NCI-H2227 (cell line): ENCODE measurements around the gene FYN.

Experiments used
- DNase-seq: peaks from one replicate; lab custom pipeline; 2025; ENCODE audit not compliant: unreplicated experiment; lab: John Stamatoyannopoulos, UW

Gene FYN

DNA sequence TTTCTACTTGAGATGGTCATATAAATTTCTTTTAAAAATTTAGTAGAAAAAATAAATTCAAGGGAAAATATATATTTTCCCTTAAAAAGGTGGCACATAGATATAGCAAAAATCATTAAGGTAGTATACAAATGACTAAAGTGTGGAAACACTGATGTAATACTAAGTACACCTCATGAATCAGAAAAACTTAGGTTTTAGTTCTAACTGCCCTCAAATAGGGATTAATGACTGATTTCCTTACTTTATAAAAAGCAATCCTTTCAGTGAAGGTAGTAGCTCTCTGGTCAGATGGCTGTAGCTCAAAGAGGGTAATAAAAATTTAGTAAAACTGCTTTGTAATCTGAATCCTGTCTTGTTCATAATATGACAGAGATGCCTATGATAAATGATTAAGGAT, 63.5 kb downstream of the FYN start:
- no peak for DNase-seq

DNA sequence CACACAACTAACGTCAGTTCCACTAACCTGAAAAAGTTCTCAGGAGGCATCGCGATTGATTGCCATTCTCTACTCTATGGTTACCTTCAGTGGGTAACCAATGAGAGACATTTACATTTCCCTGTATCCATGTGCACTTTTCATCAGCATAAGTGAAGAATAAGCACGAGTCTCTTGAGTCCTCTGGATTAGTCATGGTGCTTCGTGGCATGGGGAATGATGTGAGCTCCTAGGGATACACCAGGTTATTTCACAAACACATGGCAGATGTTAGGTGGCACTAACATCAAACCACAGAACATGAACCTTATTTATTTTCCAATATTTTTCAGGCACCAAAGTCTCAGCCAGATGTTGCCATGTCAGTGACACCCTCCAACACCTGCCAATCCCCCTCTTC, 64.0 kb downstream of the FYN start:
- DNase-seq: no peak

DNA sequence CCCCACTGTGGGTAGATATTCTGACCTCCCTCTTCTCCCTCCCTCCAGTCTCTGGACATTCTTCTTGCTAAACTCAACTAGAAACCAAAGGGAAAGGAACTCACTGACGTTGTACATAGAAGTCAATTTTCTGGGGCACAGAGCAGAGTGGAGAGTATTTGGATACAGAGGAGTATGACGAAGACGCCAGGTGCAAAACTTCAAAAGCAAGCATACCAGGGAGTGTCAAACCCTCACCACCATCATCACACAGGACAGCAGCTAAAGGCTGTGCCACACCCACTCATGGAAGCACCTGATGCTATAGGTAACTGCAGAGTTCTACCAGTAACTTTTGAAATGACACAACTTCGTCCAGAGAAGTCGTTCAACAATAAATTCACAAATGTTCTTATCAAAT, 64.8 kb downstream of the FYN start:
- DNase-seq: no peak

DNA sequence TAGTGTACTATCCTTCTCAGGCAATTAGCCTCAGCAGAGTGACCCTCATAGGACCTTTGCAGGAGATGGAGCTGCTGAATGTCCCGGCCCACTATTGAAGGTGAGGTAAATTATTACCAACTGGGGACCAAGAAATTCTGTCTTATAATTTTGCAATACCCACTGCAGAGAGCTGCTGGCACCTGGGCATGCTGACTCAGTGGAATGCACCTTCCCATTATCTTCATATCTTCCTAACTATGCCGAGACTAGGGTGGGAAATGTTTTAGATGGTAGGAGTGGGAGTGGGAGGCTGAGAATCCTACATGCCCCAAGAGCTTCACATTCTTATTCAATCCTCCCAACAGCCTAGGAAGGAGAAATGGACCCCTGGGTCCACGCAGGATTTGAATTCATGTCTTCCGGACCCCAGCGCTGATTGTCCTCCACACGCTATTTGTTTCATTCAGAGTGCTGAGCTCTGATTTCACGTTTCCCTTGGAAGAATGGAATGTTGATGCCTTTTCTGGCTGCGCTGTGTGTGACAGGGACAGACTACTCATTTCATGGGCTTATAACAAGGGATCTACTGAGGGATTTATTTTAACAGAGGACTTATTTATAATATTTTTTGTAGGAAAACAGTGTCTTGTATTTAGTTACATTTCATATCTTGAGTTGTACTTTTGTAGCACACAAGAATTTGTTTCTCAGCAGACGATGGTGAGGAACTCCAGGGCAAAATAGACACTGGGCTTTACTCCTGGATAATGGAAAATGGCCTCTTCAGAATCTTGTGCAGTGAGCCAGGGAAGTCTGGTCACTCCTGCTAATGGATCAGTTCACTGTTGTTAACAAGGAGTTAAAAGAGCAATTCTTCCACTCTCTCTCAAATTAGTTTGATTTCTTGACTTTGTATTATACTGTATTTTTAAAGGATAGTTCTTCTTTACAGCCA, 66.4 kb downstream of the FYN start:
- no peak for DNase-seq

DNA sequence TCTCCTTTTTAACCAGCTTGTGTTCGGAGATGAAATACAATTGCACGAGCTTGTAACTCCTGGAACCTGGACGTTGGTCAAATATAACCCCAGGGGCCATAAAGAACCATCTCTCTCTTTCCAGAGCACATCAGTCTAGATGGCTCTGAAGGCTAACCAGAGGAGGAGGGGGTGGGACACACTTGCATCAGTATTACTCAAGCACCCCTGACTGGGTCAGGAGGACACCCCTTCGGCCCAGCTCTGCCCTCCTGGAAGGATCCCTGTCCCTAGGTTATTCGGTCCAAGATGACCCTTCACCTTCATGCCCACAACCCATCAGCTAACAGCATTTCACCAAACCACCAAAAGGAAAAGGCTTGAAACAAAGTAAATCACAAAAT, 67.1 kb downstream of the FYN start:
- DNase-seq: no peak

DNA sequence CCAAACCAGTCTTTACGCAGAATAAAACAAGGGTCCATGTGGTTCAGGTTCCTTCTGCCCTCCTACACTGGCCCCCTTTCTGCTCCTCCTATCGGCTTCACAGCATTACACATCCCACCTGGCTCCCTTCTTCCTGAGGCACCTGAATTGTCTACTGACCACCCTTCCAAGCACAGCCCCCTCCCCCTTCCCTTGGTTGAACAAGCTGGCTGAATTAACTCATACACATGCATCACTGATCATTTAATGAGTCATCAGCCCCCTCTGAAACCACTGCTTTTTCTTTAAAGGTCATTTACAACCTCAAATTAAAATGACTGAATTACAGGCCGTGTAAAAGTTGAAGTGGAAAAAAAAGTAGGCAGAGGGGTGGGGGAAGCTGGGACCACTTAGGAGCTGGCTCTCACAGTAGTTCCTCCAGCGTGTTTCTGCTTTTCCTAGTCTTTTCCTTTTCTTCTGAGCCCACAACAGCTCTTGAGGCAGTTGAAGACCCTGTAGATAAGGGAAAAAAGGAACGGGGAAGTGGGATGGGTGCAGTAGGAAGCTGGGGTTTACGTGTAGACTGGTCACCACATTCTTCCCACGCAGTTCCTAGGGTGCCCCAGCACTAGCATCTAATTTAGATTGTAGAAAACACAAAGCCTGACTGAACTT, 67.6 kb downstream of the FYN start:
- DNase-seq: peak; percentile 5

DNA sequence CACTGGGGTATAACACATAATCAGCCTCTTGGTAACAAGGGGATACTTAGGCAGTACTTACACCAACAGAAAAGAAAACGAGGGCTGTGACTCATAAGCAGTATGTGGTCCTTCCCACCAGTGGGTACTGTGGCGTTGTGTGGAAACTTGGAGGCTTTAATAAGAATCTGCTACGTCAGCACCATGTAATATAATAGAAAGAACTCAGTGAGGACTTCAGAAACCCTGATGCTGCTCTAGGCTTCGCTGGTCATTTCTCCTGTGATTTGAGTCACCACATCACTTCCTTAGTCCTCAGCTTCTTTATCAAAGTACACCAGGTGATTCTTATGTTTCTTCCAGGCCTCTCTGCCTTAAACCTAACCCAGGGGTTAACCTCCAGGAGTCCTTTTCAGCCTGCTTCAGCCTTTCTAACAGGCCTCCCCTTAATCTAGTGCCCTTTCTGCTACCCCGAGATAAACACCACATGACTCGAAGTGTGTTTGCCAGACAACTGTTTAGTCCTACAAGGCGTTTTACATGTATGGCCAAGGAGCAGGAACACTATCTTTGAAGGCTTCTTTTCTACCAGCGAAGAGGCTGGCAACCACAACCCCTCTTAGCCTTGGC, 68.5 kb downstream of the FYN start:
- no peak for DNase-seq

DNA sequence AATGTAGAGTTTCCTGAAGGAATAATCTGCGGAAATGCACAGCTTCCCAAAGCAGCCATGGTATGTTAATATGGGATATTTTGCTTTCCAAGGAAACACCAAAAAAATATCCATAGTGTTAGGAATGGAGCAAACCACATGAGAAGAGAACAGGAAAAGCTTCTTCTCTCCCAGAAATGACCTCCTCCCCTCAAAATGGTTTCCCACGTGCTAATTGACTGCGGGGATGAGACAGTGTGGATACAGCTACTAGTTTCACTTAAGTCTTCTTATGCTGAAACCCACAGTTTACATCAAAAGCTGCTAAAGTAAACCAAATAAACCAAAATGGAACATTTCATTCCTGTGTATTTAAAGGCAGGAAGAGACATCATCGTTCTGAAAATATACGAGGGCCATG, 69.4 kb downstream of the FYN start:
- DNase-seq: no peak

DNA sequence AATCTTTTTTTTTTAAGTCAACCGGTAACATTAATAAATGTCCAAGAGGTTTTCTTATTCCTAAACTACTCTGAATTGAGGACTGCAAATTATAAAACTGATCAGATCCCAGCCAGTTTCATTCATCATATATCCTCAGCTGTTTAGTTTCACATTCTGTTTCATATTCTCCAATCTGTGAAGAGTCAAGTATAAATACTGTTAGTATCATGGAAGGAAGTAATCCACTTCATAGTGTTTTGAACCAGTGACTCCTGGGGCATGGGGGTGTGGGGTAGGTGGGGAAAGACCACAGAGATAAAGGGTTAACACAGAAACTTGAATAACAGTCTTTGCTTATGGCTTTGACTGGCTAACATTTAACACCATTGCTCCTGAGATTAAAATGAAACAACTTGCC, 69.9 kb downstream of the FYN start:
- DNase-seq: no peak

DNA sequence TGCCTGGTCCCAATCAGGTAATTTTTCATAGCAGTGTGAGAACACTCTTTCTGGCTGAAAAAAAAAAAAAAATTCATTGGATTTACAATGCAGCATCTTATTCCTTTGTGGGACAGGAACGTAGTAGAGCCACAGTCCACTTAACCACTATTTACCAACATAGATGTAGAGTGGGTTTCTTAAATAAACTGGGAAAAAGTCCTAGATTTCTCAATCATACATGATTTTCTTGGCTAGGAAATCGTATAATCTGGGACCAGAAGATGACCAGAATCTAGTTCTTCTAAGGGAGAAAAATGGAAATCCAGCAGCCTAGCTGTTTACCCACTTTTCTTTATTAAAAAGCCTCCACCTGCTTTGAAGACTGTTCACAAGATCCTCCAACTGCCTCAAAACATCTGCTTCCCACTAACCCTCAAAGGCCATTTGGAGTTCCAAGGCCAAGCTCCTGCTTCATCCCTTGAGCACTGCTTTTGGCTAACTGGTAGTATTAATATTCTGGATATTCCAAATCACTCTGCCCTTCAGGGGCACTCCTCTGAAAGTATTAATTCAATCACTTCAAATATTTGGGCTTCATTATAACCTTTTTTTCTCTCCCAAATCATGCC, 70.4 kb downstream of the FYN start:
- DNase-seq: no peak

DNA sequence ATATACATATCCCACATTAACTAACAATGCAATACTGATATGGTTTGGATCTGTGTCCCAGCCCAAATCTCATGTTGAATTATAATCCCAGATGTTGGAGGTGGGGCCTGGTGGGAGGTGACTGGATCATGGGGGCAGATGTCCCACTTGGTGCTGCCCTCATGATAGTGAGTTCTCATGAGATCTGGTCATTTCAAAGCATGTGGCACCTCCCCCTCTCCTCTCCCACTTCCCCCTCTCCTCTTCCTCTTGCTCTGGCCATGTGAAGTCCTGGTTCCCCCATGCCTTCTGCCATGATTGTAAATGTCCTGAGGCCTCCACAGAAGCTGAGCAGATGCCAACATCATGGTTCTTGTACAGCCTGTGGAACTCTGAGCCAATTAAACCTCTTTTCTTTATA, 71.2 kb downstream of the FYN start:
- DNase-seq: no peak

DNA sequence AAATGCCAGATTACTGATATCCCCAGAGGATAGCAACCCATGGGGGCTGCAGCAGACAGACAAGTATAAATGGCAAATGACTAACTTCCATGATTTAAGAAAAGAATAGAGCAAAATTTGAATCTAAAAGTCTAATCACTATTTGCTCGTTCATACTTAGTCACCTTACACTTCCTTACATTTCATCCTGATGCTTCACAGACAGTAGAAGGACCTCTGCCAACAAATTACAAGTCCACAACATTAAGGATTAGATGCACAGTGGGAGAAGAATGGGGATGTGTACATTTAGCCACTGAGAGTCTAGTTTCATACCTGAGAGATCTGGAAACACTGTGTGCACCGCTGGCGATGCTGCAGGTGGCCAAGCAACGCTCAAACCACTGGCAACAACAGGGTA, 72.4 kb downstream of the FYN start:
- no peak for DNase-seq

DNA sequence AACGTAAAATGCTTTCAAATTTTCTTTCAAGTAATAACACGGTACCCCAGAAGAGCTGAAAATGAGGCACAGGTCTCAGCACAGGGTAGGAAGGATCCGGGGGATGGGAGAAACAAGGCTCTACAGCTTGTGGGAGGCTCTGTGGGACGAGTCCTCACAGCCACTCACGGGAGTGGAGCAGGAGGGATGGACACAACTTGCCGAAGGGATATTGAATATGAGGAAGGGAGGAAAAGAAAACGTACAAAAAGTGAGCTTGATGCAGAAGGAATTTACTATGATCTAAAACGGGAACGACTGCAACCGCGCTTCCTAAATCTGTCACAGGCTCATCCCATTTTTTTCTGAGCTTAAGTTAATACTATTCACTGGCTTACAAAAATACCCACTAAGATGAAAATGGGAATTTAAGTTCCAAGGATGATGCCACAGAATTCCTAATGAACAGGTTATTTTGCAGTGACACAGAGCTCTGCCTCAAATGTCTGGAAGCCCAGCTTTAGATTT, 72.9 kb downstream of the FYN start:
- no peak for DNase-seq

DNA sequence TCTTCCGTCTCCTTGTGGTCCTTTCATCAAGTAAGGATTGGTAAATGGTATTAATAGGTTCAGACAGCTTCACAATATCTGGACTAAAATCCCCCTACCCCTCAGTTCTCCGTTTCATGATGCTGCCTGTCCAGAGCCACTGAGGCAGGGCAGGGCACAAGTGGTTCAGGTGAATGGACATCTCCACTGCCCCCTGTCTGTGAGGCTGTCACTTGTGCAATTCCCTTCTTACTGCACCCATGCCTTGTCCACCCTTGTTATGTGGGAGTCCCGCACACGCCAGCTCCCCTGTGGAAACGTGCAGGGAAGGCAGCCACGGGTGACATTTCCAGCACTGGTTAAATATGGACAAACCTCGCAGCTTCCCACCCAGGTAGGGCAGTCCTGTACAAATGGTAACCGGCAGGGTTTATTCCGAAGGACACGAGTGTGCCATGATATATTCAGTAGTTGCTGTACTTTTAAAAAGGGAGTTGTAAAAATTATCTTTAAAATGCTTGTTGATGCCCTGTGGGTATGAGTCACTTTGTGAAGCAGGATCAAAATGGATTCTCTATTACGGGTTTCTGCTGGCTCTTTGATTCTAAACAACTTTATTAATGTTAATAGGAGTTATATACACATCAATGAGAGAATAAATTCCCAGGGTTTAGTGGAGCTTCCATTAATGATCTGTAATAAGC, 73.5 kb downstream of the FYN start:
- DNase-seq: no peak

DNA sequence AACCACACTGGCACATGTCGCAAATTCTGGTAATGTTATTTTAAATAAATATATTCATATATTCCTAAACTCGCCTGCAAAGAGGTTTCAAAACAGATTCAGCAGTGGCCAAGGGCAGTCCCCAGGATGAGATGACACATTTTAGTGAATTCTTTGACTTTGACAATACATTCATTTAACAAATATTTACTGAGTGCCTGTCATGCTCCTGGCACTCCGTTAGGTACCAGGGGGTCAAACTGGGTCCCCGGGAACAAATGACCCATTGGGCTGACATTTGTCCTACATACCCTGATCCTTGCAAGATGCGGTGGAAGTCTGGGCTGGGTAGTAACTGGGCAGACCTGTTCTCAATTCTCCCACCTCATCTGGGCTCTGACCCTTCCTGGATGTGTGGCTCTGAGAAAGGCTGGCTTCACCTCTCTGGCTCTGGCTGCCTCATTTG, 74.9 kb downstream of the FYN start:
- DNase-seq: no peak

DNA sequence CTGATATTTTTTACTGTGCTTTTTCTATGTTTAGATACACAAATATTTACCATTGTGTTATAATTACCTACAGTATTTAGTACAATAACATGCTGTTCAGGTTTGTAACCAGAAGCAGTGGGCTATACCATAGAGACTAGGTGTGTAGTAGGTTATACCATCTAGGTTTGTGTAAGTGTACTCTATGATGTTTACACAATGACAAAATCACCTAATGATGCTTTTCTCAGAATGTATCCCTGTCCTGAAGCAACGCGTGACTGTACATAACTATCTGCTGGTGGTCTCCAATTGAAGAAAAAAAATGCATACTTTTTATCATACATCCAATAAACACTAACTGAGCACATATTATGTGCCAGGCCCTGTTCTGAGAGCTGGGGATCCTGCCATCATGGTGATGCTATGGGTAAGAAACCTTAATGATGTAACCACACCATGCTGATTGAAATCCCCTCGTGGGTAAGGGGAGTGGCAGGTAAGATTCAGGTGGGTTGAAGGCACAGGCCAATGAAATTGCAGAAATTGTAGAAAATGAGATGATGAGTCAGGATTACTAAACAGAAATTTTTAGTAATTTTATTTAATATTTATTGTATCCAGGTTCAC, 76.8 kb downstream of the FYN start:
- no peak for DNase-seq

DNA sequence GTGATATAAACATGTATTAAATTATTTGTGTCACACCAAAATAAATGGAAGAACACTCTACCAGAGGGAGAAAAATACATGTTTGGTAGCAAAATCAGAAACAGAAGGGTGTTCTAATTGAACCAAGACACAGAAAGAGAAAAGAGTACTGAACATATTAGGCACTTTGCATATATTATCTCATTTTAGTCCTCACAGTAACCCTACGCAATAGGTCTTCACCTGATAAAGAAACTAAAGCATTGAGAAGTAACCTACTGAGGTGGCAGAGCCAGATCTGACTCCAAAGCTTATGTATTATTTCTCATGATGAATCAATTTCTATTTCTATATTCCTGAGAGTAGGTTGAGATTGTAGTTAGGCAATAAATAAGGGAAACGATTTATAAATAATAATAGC, 77.7 kb downstream of the FYN start:
- no peak for DNase-seq

DNA sequence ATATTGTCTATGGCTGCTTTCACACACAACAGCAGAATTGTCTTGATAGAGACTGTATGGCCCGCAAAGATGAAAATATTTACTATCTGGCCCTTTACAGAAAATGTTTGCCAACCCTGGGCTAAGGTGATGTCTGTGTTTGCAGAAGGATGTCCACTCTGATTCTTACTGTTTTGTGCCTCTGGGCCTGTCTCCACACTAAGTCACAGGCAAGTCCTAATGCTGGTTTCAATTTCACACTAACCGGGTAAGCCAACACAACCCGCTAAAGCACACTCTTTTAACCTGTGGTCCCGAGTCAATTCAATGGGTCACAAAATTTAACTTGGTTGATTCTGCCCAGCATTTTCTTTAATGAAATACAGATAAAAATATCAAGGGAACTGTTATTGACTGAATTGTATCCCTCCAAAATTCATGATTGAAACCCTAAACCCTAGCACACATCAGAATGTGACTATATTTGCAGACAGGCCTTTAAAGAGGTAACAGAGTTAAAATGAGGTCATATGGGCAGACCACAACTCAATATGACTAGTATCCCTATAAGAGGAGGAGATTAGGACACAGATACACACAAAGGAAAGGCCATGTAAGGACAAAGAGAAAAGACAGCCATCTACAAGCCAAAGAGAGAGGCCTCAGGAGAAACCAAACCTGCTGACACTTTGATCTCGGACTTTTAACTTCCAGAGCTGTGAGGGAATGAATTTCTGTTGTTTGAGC, 78.4 kb downstream of the FYN start:
- no peak for DNase-seq

DNA sequence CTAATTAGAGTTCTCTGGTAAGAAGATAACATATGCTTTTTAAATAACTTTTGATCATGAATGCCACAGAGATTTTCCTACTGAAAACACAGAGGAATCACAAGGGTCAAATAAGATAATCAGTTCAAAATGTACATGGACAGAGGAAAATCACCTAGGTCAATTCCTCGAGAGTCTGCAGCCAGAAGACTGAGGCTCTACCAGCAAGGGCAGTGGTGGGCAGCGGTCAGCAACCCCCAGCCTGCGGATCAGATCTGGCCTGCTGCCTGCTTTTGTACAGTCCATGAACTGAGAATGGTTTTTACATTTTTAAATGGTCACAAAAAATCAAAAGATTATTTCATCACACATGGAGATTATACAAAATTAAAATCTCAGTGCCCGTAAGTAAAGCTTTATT, 79.0 kb downstream of the FYN start:
- DNase-seq: no peak

DNA sequence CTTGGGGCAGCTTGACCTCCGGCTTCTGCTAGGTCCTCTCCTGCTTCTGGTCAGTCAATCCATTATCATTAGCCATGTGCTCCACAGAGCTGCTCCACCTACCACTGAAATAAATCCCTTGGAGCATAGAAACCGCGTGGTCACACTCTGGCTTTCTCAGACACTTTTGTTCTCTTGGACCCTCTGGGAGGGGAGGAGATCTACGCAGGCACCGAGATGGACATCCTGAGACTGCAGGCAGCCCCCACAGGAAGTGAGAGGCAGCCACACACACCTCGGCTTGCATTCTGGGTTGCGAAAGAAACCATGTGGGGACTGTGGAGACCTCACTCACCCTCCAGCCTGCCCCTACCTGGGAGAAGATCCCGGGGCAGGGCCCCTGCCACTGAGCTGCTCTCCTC, 79.5 kb downstream of the FYN start:
- DNase-seq: no peak
